ENCODE results near the gene HOXC9.

DNA sequence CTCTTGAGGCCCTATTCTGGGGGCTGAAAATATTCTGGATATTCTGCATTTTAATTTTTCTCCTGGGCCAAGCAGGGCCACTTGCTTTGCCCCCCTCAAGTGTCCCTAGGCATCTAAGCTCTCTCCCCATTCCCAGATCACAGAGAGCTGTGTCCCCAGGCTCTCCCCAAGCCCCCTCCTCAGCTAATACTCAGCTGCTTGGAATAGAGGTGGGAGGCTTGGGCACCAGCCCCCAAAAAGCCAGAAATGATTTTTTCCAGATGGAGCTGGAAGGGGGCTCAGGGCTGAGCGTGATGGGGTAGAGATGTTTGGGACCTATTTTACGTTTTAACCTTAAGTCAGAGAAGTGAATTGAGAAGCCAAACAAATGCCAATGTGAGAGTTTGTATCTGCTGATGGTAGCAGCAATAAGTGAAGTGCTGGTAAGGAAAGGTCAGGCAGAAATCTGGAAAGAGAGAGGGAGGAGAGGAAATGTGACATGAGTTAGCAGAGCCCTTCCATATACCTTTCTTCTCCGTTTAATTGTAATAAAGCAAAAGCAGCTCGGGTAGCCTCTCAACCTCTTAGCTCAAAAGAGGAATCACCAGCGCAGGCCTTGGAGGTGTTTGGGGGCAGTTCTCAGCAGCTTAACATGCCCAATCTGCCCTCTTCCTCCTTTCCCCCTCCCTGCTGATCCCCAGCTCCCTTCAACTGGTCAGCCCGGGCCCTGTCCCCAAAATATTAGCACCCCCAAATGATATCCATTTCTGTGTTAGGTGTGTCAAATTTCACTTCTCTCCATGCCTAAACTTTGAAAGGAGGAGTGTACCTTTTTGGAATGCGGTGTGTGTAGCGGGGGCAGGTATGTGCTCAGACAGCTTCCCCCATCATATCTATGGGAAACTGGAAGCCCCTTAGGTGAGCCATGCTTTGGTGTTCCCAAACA is 23.3 kb downstream of the HOXC9 start:
- TF ChIP-seq, protein P1, sequence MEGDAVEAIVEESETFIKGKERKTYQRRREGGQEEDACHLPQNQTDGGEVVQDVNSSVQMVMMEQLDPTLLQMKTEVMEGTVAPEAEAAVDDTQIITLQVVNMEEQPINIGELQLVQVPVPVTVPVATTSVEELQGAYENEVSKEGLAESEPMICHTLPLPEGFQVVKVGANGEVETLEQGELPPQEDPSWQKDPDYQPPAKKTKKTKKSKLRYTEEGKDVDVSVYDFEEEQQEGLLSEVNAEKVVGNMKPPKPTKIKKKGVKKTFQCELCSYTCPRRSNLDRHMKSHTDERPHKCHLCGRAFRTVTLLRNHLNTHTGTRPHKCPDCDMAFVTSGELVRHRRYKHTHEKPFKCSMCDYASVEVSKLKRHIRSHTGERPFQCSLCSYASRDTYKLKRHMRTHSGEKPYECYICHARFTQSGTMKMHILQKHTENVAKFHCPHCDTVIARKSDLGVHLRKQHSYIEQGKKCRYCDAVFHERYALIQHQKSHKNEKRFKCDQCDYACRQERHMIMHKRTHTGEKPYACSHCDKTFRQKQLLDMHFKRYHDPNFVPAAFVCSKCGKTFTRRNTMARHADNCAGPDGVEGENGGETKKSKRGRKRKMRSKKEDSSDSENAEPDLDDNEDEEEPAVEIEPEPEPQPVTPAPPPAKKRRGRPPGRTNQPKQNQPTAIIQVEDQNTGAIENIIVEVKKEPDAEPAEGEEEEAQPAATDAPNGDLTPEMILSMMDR (conservative IDR thresholded peaks at IDR 0.05; ENCODE audit: low read depth, low read length): no peak
- TF ChIP-seq CHD1 (IDR thresholded peaks at IDR 0.05; ENCODE audit: low read depth, low read length): no peak
- no peak for TF ChIP-seq RAD21 (IDR thresholded peaks at IDR 0.05; ENCODE audit: low read length)
- TF ChIP-seq RFX5 (IDR thresholded peaks at IDR 0.05; ENCODE audit: low read depth, low read length): no peak
- TF ChIP-seq POLR2A (IDR thresholded peaks at IDR 0.05; ENCODE audit: low read depth, low read length): no peak
- TF ChIP-seq SMC3 (IDR thresholded peaks at IDR 0.05; ENCODE audit: low read depth, low read length): no peak
- TF ChIP-seq, protein P2, sequence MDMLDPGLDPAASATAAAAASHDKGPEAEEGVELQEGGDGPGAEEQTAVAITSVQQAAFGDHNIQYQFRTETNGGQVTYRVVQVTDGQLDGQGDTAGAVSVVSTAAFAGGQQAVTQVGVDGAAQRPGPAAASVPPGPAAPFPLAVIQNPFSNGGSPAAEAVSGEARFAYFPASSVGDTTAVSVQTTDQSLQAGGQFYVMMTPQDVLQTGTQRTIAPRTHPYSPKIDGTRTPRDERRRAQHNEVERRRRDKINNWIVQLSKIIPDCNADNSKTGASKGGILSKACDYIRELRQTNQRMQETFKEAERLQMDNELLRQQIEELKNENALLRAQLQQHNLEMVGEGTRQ (IDR thresholded peaks at IDR 0.05; ENCODE audit: low read depth, low read length): no peak
